ENCODE measurements around the gene CST11. TPM values are rescaled to one million over a fixed set of nuclear protein-coding genes. Genes with fewer than 3 reads are reported as not detected.

CST11 gene
- total RNA-seq, 1 donor from 2014 or later: not detected

DNA sequence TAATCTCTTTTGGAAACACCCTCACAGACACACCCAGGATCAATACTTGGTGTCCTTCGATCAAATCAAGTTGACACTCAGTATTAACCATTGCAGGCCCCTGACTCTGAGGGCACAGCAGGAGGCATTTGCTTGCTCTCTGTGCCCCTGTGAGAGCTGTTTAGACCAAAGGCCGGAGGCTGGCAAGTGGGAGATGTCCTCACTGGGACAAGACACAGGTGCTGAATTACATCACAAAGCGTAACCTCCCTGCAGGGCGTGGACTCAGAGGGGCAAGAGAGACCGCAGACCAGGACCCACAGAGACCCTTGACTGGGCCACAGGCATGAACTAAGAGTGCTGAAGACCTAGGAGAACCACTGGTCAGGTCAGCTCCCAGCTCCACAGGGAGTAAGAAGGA is 38.1 kb upstream of the CST11 start, which contains the start of gene CST8:
Gene CST8 (plus strand): TSS at position 301 of the 400 bp plus-strand sequence. CDS start 551 bp downstream, outside the sequence.
- no peak within 1 kb of the TSS for H3K4me3 Mint-ChIP-seq (ENCODE audit: unreplicated experiment)
- no peaks in the 10 kb centered on the region for H3K9me3 Mint-ChIP-seq (ENCODE audit: unreplicated experiment)
- TF ChIP-seq, protein P1, sequence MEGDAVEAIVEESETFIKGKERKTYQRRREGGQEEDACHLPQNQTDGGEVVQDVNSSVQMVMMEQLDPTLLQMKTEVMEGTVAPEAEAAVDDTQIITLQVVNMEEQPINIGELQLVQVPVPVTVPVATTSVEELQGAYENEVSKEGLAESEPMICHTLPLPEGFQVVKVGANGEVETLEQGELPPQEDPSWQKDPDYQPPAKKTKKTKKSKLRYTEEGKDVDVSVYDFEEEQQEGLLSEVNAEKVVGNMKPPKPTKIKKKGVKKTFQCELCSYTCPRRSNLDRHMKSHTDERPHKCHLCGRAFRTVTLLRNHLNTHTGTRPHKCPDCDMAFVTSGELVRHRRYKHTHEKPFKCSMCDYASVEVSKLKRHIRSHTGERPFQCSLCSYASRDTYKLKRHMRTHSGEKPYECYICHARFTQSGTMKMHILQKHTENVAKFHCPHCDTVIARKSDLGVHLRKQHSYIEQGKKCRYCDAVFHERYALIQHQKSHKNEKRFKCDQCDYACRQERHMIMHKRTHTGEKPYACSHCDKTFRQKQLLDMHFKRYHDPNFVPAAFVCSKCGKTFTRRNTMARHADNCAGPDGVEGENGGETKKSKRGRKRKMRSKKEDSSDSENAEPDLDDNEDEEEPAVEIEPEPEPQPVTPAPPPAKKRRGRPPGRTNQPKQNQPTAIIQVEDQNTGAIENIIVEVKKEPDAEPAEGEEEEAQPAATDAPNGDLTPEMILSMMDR (IDR thresholded peaks at IDR 0.05; ENCODE audit: unreplicated experiment): no peak
- DNase-seq (ENCODE audit: low spot score): no peak
- H3K27me3 Mint-ChIP-seq (ENCODE audit: unreplicated experiment): peaks cover 4% of the 10 kb centered on the region
- H3K27ac Mint-ChIP-seq (ENCODE audit: unreplicated experiment): no peak within 1 kb of the TSS
- no peaks in the 10 kb centered on the region for H3K4me1 Mint-ChIP-seq (ENCODE audit: unreplicated experiment)
- no peaks in the 10 kb centered on the region for H3K36me3 Mint-ChIP-seq (ENCODE audit: low read depth, unreplicated experiment)

DNA sequence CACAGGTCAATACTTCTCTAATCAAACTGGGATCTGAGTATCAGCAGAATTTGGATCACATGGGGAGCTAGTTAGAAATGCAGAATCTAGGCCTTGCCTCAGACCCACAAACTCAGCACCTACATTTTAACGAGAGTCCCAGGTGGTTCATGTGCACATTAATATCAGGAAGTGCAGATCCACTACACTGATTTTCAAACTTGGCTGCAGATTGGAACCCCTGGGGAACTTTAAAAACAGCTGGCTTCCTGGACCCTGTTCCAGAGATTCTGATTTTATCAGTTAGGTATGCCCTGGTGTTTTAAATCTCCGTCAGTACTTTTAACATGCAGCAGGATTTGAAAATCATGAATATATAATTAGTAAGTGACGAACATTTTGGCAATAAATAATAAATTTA is 36.3 kb upstream of the CST11 start:
- Mint-ChIP-seq H3K9me3 (ENCODE audit: unreplicated experiment) (no peaks in the 10 kb centered on the region), H3K27ac (ENCODE audit: unreplicated experiment) (no peak overlapping the region), H3K27me3 (ENCODE audit: unreplicated experiment) (peaks cover 4% of the 10 kb centered on the region), H3K4me3 (ENCODE audit: unreplicated experiment) (no peak overlapping the region), H3K4me1 (ENCODE audit: unreplicated experiment) (no peaks in the 10 kb centered on the region), H3K36me3 (ENCODE audit: low read depth, unreplicated experiment) (no peaks in the 10 kb centered on the region)
- TF ChIP-seq, protein P1 (IDR thresholded peaks at IDR 0.05; ENCODE audit: unreplicated experiment): no peak
- no peak for DNase-seq (ENCODE audit: low spot score)

DNA sequence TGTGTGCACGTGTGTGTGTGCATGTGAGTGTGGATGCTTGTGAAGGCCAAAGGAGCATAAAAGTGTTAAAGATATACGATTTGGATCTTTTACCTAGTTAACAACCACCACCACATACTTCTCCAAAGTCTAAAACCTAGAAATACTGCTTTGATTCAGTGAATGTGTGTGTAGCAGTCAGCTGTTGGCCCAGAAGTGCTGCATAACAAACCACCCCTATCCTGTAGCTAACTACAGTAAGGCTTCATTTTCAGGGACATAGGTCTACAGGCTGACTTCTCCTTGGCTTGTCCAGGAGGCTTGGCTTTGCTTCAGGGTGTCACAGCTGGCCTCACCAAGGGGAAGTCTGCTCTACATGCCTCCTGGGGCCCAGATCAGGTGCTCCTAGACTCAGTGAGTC is 35.8 kb upstream of the CST11 start:
- TF ChIP-seq, protein P1 (IDR thresholded peaks at IDR 0.05; ENCODE audit: unreplicated experiment): no peak

DNA sequence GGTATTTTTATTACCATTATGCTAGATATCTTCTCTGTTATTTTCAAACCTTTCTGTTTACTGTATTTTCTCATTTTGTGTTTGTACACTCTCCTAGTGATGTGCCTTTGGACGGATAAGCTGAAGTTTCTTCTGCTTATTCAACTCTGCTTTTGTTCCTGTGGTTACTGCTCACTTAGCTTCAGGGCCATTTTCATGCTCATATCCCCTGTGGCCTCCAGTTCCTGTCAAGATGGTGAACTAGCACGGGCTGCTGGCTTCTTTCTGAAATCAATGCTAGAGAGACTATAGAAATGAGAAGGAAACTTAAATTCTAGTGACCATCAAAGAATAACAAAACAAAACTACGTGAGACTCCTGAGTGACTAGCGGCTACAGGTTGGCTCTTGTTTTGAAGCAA is 31.4 kb upstream of the CST11 start:
- DNase-seq (ENCODE audit: low spot score): no peak
- peaks cover 5% of the 10 kb centered on the region for H3K4me1 Mint-ChIP-seq (ENCODE audit: unreplicated experiment)
- H3K27me3 Mint-ChIP-seq (ENCODE audit: unreplicated experiment): no peaks in the 10 kb centered on the region
- no peak overlapping the region for H3K27ac Mint-ChIP-seq (ENCODE audit: unreplicated experiment)
- TF ChIP-seq, protein P1 (IDR thresholded peaks at IDR 0.05; ENCODE audit: unreplicated experiment): no peak
- no peak overlapping the region for H3K4me3 Mint-ChIP-seq (ENCODE audit: unreplicated experiment)
- H3K36me3 Mint-ChIP-seq (ENCODE audit: low read depth, unreplicated experiment): no peaks in the 10 kb centered on the region
- H3K9me3 Mint-ChIP-seq (ENCODE audit: unreplicated experiment): no peaks in the 10 kb centered on the region

More for the DNA sequence above, 35.8 kb upstream of the CST11 start:
- no peaks in the 10 kb centered on the region for H3K4me1 Mint-ChIP-seq (ENCODE audit: unreplicated experiment)
- no peaks in the 10 kb centered on the region for H3K36me3 Mint-ChIP-seq (ENCODE audit: low read depth, unreplicated experiment)
- no peak overlapping the region for H3K27ac Mint-ChIP-seq (ENCODE audit: unreplicated experiment)
- H3K4me3 Mint-ChIP-seq (ENCODE audit: unreplicated experiment): no peak overlapping the region
- H3K9me3 Mint-ChIP-seq (ENCODE audit: unreplicated experiment): no peaks in the 10 kb centered on the region
- DNase-seq (ENCODE audit: low spot score): no peak
- peaks cover 4% of the 10 kb centered on the region for H3K27me3 Mint-ChIP-seq (ENCODE audit: unreplicated experiment)

DNA sequence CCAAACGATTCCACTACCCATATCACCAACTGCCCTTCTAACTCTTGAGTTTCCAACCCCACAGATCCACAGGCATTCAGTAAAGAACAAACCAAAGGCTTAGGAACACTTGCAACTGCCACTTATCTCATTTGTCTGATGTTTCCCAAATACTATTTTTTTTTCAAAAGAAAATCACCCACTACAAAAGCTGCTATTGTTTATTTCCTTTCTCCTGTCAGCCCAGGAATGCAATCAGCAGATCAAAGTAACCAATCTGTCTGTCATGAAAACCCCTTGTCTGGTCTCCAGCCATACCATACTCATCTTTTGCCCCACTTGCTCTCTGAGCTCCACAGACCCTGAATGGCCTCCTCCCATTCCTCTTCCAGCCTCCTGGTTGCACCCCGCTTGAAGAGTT is 29.5 kb upstream of the CST11 start:
- TF ChIP-seq, protein P1 (IDR thresholded peaks at IDR 0.05; ENCODE audit: unreplicated experiment): no peak
- peaks cover 5% of the 10 kb centered on the region for H3K4me1 Mint-ChIP-seq (ENCODE audit: unreplicated experiment)
- no peaks in the 10 kb centered on the region for H3K9me3 Mint-ChIP-seq (ENCODE audit: unreplicated experiment)
- H3K27me3 Mint-ChIP-seq (ENCODE audit: unreplicated experiment): no peaks in the 10 kb centered on the region
- H3K4me3 Mint-ChIP-seq (ENCODE audit: unreplicated experiment): no peak overlapping the region
- H3K36me3 Mint-ChIP-seq (ENCODE audit: low read depth, unreplicated experiment): no peaks in the 10 kb centered on the region
- DNase-seq (ENCODE audit: low spot score): no peak
- H3K27ac Mint-ChIP-seq (ENCODE audit: unreplicated experiment): no peak overlapping the region

Measured in endothelial cell (in vitro differentiated cells).